NOMO-1 treated with dmso at 0.1 percent for 144 hours (cell line): Measurements from ENCODE around the gene RBM18.

Experiments
- DNase-seq: peaks from one replicate; lab custom pipeline; 2025; ENCODE audit not compliant: unreplicated experiment; lab: John Stamatoyannopoulos, UW

Gene RBM18

GRCh38 chr9:122261469-122261881 lies 3.2 kb downstream of the RBM18 start:
- DNase-seq = no peak

- DNase-seq = no peak
Measured at GRCh38 chr9:122258886-122259415, 5.7 kb downstream of the RBM18 start.

GRCh38 chr9:122256206-122256605 lies 8.4 kb downstream of the RBM18 start:
- no peak for DNase-seq

GRCh38 chr9:122254761-122255160 lies 9.9 kb downstream of the RBM18 start:
- no peak for DNase-seq

GRCh38 chr9:122252796-122253195 lies 11.8 kb downstream of the RBM18 start:
- no peak for DNase-seq

- no peak for DNase-seq
Measured at GRCh38 chr9:122251351-122251750, 13.3 kb downstream of the RBM18 start.

GRCh38 chr9:122248448-122248865 lies 16.2 kb downstream of the RBM18 start:
- DNase-seq = no peak

- no peak for DNase-seq
Measured at GRCh38 chr9:122246666-122247065, 18.0 kb downstream of the RBM18 start.

GRCh38 chr9:122244349-122244748 lies 20.3 kb downstream of the RBM18 start:
- DNase-seq = no peak

GRCh38 chr9:122239722-122240121 lies 24.9 kb downstream of the RBM18 start:
- no peak for DNase-seq

GRCh38 chr9:122236681-122237080 lies 28.0 kb downstream of the RBM18 start:
- DNase-seq = no peak

- DNase-seq = no peak
Measured at GRCh38 chr9:122234022-122234748, 30.5 kb downstream of the RBM18 start.

- DNase-seq = no peak
Measured at GRCh38 chr9:122232796-122233306, 31.8 kb downstream of the RBM18 start.

- no peak for DNase-seq
Measured at GRCh38 chr9:122229485-122229837, 35.2 kb downstream of the RBM18 start.

GRCh38 chr9:122228568-122229484 lies 35.8 kb downstream of the RBM18 start, which contains the start of gene LHX6:
TSS of gene LHX6 (minus strand) at chr9:122228957. CDS start at chr9:122228740, 217 bp downstream.
- DNase-seq = no peak

GRCh38 chr9:122228191-122228567 lies 36.5 kb downstream of the RBM18 start:
- DNase-seq = no peak

- DNase-seq = no peak
Measured at GRCh38 chr9:122227575-122227900, 37.1 kb downstream of the RBM18 start.

GRCh38 chr9:122226758-122227574 lies 37.7 kb downstream of the RBM18 start:
- no peak for DNase-seq

- DNase-seq = no peak
Measured at GRCh38 chr9:122226142-122226757, 38.4 kb downstream of the RBM18 start.

GRCh38 chr9:122225312-122226141 lies 39.1 kb downstream of the RBM18 start:
- no peak for DNase-seq
